GM12873 (cell line): Measurements from ENCODE around the gene ROS1.

Experiments
- TF ChIP-seq, protein P1 (sequence below): IDR thresholded peaks from 2 replicates; pipeline ENCODE4 v1.5.1; 2012; ENCODE audit warnings: low read depth, mild to moderate bottlenecking, moderate library complexity, low read length, control low read depth; ENCODE audit not compliant: insufficient read depth; ENCODE audit errors: missing control alignments

The ROS1 gene

DNA sequence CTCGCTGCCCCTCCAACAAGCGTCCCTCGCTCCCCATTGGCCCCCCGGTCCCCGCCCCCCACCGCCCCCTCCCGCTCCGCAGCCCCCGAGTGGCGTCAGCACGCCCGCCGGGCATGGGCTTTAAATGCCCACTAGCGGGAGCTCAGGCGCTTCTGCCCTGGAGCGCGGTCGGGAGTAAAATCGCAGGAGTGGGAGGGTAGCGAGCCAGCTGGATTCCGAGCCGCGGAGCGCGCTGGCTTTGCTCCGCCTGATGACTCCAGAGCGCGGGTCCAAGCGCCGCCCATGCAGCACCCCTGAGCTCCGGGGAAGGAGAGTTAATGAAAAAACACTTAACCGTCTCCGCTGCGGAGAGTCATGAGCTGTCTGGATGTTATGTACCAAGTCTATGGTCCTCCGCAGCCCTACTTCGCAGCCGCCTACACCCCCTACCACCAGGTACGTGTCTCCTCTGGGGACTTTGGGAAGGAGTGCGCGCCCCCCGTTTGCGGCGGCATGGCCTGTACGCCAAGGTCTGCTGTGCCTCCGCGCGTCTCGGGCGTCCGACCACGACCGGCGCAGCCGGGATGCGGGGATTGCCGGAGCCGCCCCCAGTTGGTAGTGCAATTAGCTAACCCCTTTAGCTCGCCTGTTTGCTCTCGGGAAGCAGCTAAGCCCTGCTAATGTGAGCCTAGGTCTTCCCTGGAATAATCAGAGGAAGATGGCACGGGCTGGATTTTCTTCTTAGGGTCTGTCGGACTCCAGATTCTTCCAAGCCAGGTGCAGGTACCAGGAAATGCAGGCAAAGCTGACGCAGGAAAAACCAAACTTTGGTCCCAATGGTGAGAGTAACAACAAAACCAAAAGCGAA lies 160.1 kb downstream of the ROS1 start, which contains the start of gene VGLL2:
VGLL2 (plus strand) TSS at position 149 of the 847 bp plus-strand sequence; CDS start at position 355, 206 bp downstream.
- TF ChIP-seq, protein P1, sequence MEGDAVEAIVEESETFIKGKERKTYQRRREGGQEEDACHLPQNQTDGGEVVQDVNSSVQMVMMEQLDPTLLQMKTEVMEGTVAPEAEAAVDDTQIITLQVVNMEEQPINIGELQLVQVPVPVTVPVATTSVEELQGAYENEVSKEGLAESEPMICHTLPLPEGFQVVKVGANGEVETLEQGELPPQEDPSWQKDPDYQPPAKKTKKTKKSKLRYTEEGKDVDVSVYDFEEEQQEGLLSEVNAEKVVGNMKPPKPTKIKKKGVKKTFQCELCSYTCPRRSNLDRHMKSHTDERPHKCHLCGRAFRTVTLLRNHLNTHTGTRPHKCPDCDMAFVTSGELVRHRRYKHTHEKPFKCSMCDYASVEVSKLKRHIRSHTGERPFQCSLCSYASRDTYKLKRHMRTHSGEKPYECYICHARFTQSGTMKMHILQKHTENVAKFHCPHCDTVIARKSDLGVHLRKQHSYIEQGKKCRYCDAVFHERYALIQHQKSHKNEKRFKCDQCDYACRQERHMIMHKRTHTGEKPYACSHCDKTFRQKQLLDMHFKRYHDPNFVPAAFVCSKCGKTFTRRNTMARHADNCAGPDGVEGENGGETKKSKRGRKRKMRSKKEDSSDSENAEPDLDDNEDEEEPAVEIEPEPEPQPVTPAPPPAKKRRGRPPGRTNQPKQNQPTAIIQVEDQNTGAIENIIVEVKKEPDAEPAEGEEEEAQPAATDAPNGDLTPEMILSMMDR: no peak

DNA sequence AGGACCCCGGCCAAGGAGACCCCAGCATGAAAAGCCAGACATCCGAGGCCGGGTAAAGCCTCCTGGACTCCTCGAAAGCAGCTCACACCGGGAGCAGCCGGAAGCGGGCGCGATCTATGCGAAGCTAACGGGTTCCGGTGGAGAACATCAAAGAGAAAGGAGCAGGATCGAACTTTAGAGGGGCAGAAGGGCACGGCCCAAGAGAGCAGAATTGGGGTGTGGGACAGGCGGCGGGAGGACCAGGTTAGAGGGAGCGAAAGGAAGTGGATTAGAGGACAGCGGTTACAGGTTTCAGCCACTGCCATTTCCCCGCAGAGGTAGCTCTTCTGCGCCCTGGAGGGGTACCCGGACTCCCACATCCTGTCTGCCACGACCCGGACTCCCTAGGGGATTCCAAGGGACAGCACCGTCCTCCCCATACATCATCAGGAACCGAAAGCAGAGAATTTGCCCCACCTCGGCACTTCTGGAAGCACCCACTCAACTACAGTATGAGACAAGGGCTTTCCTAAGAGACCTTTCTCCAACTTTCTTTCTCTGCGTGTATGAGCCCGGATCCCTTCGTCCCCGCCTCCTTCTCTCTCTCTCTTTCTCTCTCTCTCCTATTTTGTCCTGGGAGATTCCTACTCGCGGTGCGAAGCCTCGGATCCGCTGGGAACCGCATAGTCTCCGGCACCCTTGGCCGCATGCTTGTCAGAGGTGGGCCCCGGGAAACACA lies 160.9 kb downstream of the ROS1 start:
- TF ChIP-seq, protein P1: no peak

DNA sequence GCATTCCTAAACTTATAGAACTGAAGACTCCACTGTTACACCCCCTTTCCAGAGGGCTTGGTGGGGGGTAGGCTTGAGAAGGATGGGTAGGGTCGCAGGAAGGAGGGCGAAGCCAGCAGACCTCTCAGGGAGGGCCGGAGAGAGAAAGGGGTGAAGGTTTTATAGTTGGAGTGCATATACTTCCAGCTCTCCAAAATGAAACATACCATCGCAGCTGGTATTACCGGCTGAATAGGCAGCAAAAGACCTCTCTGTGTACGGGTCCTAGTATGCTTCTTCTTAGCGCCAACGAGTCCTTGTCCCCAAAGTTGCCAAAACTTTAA lies 161.4 kb downstream of the ROS1 start:
- TF ChIP-seq, protein P1: no peak

DNA sequence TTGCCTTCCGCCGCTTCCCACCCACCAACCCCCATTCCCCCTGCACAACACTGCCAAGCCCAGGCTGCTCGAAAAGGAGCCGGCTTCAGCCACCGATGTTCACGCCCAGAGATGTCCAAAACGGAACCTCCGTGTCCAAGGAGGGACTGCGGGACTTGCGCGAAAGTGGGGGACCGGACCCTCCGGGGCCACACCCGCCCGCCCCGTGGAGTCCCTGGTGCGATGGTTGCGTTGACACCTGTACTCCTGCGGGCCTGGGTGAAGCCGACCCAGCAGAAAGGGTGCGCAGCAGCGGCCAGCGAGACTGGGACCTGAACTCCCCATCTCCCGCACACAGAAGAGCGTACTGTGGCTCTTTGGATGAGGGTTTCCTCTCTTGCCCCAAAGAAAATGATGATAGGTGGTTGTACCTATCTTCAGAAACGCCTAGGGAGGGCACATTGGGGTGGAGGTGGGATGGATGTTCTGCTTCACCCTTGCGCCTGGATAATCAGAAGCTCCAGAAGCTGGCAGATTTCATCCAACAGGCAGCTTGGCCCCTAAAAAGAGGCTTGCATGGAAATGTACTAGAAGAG lies 162.3 kb downstream of the ROS1 start:
- TF ChIP-seq, protein P1: no peak

DNA sequence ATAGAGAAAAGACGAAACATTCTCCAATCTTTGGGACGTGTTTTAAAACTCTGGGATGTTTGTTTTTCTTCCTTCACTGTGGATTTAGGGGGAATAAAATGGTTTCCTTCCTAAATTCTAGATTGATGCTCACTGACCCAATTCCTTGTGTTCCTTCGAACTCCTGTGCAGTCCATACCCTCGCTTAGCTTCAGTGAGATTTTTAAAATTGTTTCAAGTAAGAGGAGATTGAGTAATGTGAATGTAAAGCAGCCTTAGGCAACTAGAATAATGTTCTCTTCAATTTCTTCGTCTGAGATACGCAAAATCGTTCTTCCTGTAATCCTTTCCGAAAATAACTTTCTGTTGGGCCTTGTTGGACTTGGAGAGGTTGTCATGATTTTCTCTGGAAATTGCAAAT lies 162.9 kb downstream of the ROS1 start:
- TF ChIP-seq, protein P1: no peak

DNA sequence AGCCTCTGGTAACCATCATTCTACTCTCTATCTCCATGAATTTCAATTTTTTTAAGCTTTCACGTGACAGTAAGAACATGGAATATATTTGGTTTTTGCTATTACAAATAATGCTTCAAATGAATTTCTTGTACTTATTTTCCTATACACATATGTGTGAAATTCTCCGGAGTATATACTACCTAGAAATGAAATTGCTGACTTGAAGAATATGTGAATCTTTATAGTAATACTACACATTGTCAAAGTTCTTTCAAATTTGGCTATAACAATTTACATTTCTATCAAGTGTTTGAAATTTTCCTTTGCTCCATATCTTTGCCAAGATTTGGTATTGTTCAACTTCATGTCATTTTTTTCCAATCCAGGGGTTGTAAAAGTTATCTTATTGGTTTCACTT lies 172.0 kb downstream of the ROS1 start:
- TF ChIP-seq, protein P1: no peak
